ENCODE measurements around the gene PWWP2B. TPM values are rescaled to one million over a fixed set of nuclear protein-coding genes. Genes with fewer than 3 reads are reported as not detected.

The PWWP2B gene
- total RNA-seq, 1 donor from 2014 or later, result 49.4 TPM

- Mint-ChIP-seq H3K36me3 (ENCODE audit: unreplicated experiment) (no peaks in the 10 kb centered on the region), H3K4me3 (ENCODE audit: unreplicated experiment) (no peak overlapping the region), H3K9me3 (ENCODE audit: unreplicated experiment) (peaks cover 9% of the 10 kb centered on the region), H3K27me3 (ENCODE audit: unreplicated experiment) (peaks cover 6% of the 10 kb centered on the region), H3K4me1 (ENCODE audit: low read depth, unreplicated experiment) (peaks cover 8% of the 10 kb centered on the region), H3K27ac (ENCODE audit: unreplicated experiment) (no peak overlapping the region)
- no peak for DNase-seq
- TF ChIP-seq CTCF (IDR thresholded peaks at IDR 0.05; ENCODE audit: partially characterized antibody, unreplicated experiment), result no peak
Observed at GRCh38 chr10:132440791-132441565, 44.0 kb downstream of the PWWP2B start.

GRCh38 chr10:132441818-132442524, 45.0 kb downstream of the PWWP2B start:
- H3K4me1 Mint-ChIP-seq (ENCODE audit: low read depth, unreplicated experiment), result peaks cover 8% of the 10 kb centered on the region
- no peak for TF ChIP-seq CTCF (IDR thresholded peaks at IDR 0.05; ENCODE audit: partially characterized antibody, unreplicated experiment)
- no peak for DNase-seq
- no peaks in the 10 kb centered on the region for H3K36me3 Mint-ChIP-seq (ENCODE audit: unreplicated experiment)
- H3K4me3 Mint-ChIP-seq (ENCODE audit: unreplicated experiment), result no peak overlapping the region
- no peak overlapping the region for H3K27ac Mint-ChIP-seq (ENCODE audit: unreplicated experiment)
- H3K27me3 Mint-ChIP-seq (ENCODE audit: unreplicated experiment), result peaks cover 6% of the 10 kb centered on the region
- H3K9me3 Mint-ChIP-seq (ENCODE audit: unreplicated experiment), result peaks cover 9% of the 10 kb centered on the region

GRCh38 chr10:132442636-132443035, 45.6 kb downstream of the PWWP2B start:
- Mint-ChIP-seq H3K4me3 (ENCODE audit: unreplicated experiment) (no peak overlapping the region), H3K36me3 (ENCODE audit: unreplicated experiment) (no peaks in the 10 kb centered on the region), H3K27ac (ENCODE audit: unreplicated experiment) (no peak overlapping the region), H3K9me3 (ENCODE audit: unreplicated experiment) (peaks cover 9% of the 10 kb centered on the region), H3K27me3 (ENCODE audit: unreplicated experiment) (peaks cover 7% of the 10 kb centered on the region), H3K4me1 (ENCODE audit: low read depth, unreplicated experiment) (peaks cover 10% of the 10 kb centered on the region)
- DNase-seq, result no peak
- TF ChIP-seq CTCF (IDR thresholded peaks at IDR 0.05; ENCODE audit: partially characterized antibody, unreplicated experiment), result no peak

GRCh38 chr10:132443605-132443982, 46.6 kb downstream of the PWWP2B start:
- Mint-ChIP-seq H3K27me3 (ENCODE audit: unreplicated experiment) (peaks cover 7% of the 10 kb centered on the region), H3K36me3 (ENCODE audit: unreplicated experiment) (no peaks in the 10 kb centered on the region), H3K4me3 (ENCODE audit: unreplicated experiment) (no peak overlapping the region), H3K4me1 (ENCODE audit: low read depth, unreplicated experiment) (peaks cover 9% of the 10 kb centered on the region), H3K27ac (ENCODE audit: unreplicated experiment) (no peak overlapping the region), H3K9me3 (ENCODE audit: unreplicated experiment) (peaks cover 9% of the 10 kb centered on the region)
- no peak for DNase-seq
- no peak for TF ChIP-seq CTCF (IDR thresholded peaks at IDR 0.05; ENCODE audit: partially characterized antibody, unreplicated experiment)

All from glutamatergic neuron (in vitro differentiated cells).